NCI-H2029 treated with DMSO at 0.1 percent for 48 hours (cell line): ENCODE data around the gene LCE2D.
"Not testable (repeated sequence)": the region's sequence is repeated elsewhere in the genome, so short reads cannot be mapped to it uniquely, and the experiment has no call there.

ENCODE experiments used
- DNase-seq: peaks from one replicate; lab custom pipeline; 2025; lab: John Stamatoyannopoulos, UW

The LCE2D gene, protein sequence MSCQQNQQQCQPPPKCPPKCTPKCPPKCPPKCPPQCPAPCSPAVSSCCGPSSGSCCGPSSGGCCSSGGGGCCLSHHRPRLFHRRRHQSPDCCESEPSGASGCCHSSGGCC

DNA sequence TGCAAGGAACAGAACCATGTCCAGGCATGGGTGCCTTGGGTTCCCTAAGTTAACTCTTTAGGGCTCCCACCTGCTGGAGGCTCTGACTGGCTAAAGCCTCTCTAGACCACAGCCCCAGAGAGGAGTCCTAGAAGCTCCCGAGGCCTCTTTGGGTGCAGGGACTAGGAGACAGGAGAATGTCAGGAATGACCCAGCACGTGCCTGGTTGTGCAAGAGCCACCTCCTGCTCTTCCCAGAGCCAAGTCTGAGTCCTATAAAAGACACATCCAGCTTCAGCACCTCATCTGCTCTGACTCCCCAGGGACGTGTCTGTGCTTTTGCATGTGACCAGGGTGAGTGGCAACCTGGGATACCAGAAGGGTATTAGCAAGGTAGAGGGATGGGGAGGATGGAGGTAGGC is at the start of gene LCE2D:
Gene LCE2D (plus strand): TSS at position 283 of the 400 bp plus-strand sequence. CDS start 726 bp downstream, outside the sequence.
- DNase-seq = no peak

DNA sequence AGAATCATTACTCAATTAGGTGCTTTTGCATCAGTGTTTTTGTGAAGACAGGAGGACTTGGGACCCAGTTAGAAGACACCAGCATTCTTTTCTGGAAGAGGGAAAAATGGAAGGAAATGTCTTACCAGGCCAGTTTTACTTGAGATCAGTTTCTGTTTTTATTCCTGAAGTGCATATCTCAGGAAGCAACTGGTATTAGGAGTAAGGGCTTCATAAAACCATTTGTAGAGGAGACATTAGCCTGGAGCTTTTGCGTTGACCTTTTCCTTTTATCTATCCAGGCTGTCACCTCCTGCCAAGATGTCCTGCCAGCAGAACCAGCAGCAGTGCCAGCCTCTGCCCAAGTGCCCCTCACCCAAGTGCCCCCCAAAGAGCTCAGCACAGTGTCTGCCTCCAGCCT is 49.7 kb upstream of the LCE2D start, which contains the start of gene LCE3B:
Gene LCE3B (plus strand): TSS at position 301 of the 400 bp plus-strand sequence. CDS start 0 bp downstream, at position 301.
- DNase-seq = no peak

DNA sequence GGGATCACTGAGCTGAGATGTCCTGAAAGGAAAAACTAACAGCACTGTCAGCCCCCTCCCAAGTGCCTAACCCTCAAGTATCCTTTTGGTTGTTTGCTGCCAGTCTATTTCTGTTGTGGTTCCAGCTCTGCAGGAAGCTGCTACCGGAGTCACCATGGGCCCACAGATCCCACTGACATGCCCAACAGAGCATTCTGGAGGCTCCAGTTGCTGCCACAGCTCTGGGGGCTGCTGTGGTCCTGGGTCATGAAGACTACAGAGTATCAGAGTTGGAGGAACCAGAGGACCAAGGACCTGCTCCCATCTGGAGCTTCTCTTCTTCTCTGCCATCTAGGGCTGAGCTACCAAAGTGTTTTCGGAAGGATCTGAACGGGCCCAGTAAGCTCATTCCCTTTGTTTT is 41.2 kb upstream of the LCE2D start:
- DNase-seq = no peak

DNA sequence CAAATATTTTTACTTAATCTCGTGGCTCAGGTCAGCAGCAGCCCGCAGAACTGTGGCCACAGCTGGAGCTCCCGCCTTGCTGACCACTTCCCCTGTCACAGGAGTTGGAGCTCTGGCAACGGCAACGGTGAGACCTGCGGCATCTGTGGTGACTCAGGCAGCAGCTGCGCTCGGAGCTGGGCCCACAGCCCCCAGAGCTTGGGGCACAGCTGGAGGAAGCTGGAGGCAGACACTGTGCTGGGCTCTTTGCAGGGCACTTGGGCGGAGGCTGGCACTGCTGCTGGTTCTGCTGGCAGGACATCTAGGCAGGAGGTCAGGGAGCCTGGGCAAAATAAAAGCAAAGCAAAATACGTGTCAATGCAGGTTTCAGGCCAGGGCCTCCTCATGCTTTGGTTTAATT is 40.4 kb upstream of the LCE2D start, which contains the start of gene LCE3A:
Gene LCE3A (minus strand): TSS at position 301 of the 400 bp plus-strand sequence. CDS start 0 bp downstream, at position 301.
- no peak for DNase-seq

DNA sequence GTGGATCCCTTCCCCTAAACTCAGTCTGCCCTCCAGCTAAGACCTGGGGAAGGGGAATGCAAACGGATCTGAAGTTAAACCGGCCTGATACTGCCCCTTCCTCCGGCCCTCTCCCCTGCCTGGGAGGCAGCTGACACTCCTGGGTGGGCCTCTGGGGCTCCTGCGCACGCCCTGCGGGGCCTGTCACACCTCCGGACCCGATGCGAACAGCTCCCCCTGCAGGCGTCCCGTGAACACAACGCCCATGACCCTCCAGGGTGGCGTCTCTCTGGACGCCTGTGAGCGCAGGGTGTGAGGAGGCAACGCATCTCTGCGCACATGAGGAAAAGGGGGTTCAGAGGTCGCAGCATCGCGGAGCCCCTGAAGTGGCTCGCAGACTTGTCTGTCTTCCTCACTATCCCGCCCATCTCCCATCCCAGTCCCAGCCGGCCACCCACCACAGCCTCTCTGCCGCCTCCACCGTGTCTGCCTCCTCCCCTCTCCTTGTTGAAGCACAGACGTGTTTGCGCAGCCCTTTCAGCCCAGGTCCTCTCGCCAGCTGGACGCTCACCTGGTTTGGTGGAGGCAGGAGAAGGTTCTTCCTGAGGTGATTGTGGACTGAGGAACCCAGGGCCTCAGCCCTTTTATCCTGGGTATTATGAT is 39.9 kb upstream of the LCE2D start:
- DNase-seq = no peak

DNA sequence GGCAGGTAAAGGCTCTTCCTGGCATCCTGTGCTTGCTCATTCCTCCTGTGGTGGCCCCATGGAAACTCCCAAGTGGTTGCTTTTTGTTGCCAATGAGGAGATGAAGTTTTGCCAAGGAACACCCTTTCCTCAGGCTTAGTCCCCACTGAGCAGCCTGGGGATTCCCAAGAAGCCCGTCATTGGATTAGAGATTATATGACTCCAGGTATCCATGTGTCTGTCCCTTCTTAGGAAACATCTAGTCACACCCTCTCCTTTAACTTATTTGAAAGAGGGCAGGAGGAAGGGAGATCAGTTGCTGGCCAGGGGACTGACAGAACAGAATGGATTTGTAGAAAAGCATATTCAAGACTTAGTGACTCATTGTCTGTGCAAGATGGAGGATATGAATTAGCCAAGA is 36.4 kb upstream of the LCE2D start:
- no peak for DNase-seq

DNA sequence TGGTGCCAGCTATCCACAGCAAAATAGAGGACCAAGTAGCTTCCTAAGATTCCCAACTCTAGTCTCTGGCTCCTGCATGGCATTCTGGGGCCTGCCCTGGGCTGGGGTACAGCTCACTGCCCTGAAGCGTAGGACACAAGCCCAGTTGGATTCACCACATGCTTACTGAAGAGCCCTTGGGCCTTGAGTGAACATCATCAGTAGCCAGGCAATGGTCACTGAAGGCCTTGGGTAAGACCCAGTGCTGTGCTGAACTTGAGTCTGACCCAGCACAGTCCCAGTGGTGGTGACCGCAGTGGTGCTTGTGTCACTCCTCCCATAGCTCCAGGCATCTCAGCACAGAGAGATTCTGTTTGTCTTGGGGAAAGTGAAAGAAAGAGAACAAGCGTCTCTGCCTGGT is 32.6 kb upstream of the LCE2D start:
- DNase-seq = no peak

DNA sequence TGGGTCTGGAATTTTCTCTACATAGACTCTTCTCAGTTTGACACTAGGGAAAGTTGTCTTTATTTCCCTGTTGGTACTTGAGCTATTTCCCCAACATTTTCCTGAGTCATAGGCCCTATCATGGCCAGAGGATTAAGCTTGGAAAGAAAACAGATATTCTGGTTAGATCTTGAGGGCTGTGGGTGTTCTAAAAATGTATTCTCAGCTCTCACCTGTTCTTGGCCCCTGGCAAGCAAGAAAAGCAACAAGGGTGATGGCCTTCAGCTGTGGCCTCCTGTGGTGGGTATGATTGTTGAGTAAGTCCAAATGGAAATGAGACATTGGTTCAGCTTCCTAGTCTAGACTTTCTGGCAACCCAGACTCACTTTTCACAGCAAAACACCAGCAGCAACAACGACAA is 22.8 kb upstream of the LCE2D start:
- no peak for DNase-seq

DNA sequence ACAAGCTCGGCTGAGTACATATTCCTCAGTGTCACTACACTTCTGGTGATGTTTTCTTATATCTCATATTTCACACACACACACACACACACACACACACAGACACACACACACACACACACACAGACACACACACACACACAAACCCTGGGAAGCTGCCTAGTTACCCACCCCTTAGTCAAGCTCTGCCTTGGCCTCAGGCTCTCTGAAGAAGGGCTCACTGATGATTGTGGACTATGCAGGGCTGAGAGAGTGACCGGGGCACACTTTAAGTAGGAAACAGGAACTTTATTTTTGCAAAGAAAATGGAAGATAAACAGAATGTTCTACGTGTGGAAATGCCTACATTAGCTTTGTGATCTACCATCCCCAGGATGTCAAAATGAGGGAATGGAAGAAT is 19.2 kb upstream of the LCE2D start:
- DNase-seq = no peak

DNA sequence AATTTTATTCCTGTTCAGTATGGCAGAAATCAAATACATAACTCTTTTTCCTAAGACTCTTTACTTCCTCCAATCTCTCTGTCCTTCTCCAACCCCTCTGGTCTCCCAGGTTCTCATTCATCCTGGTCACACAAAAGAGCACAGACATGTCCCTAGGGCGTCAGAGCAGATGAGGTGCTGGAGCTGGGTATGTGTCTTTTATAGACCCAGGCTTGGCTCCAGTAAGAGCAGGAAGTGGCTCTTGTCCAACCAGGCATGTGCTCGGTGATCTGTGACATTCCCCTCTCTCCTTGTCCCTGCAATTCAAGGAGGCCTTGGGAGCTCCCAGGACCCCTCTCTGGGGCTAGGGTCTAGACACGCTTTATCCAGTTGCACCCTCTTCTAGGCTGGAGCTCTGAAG is 18.0 kb upstream of the LCE2D start:
- DNase-seq = no peak

DNA sequence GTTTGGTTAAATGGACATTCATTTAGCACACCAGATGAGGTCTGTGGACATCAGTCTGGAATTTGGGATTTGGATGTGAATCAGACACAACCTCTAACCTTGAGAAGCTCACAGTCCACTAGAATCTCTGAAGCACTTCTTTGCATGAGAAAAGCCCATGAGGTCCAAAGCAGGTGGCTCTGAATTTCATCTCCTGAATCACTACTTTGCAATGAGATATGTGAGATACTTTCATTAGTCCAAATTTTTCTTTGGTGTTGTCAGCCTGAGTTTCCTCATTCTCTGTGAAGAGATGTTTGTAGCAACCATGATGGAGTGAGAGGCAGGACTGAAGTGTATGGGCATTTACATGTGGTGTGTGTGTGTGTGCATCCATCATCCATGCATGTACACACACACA is 16.5 kb upstream of the LCE2D start:
- no peak for DNase-seq

DNA sequence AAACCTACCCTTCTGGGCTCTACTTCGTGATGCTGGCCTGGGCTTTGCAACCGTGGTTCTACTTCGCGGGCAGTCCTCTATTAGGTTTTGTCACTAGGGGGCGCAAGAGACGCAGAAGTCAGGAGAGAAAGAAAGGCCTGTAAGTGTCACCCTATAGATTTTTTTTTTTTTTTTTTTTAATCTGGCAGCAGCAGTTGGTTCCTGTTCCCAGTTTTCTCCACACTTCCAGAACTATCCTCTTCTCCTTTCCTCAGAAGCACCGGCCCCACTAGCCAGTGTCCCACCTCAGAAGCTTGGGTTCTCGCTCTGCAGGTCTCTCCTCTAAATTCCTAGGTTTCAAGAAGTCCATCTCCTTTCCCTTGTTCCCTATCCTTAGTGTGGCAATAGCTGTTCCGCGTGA is 9.1 kb upstream of the LCE2D start:
- no peak for DNase-seq

DNA sequence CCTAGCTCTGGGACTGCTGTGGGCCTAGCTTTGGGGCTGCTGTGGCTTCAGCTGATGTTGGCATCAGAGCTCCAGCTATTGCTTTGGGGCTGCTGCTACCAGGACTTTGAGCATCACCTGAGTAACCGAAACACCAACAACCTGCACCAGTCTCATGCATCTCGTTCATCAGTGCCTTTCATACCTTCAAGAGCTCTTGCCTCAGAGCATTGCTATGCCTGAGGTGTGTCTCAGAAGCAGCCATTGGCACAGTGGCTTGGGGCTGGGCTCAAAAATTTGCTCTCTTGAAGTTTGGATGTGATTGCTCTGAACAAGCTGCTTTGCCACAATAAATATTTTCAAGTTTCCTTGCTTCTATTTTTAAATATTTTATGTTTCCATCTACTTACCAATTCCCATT is 6.7 kb upstream of the LCE2D start:
- DNase-seq = no peak

DNA sequence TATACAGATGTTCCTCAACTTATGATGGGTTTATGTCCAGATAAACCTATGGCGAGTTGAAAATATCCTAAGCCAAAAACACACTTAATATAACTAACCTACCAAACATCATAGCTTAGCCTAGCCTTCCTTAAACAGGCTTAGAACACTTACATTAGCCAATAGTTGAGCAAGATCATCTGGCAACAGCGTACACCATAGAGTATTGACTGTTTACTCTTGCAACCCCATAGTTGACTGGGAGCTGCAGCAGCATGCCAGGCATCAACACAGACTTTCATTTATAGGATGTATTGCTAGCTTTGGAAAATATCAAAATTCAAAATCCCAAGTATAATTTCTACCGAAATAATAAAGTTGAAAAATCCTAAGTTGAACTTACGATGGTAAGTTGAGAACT is 5.5 kb upstream of the LCE2D start:
- DNase-seq = no peak

DNA sequence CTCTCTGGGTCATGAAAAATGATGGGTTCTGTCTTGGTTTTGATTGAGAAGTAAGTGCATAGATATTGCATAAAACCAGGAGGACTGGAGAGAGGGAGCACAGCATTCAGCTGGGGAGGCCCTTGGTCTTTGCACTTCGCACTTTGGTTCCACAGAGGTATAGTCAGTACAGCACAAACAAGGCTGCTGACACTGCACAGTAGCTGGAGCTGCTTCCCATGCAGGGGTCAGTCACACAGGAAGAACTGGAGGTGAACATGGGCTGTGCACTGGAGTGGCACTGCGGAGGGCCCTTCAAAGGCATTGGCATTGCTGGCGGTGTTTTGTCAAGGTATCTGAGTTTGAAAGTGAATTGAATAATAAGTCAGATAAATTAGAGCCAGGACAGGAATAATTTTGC is 4.5 kb upstream of the LCE2D start:
- no peak for DNase-seq

DNA sequence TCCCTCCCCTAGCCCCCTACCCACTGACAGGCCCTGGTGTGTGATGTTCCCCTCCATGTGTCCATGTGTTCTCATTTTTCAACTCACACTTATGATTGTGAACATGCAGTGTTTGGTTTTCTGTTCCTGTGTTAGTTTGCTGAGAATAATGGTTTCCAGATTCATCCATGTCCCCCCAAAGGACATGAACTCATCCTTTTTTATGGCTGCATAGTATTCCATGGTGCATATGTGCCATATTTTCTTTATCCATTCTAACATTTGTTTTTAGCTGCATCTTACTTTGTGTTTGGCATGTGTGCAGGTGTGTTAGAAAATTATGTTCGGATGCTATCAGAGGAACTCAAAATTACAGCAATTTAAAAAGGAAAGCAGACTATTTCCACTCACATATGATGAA is 3.0 kb downstream of the LCE2D start:
- DNase-seq = not testable (repeated sequence)

DNA sequence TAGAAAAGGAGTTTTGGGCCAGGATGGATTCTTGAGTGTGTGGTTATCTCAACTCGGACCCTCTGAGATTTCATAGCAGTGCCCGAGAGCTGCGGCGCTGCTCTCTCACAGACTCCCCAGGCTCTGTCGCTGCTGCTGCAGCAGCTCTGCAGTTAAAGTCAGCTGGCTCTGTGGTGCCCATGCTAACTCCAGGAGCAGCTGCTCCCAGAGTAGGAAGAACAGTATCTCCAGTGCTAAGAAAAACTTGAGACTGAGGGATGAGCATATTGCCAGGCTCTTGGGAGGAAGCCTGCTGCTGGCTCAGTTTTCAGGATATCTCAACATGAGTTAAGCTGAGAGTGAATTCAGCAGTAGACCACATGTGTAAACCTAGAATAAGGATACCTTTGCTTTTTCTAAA is 4.5 kb downstream of the LCE2D start:
- no peak for DNase-seq

DNA sequence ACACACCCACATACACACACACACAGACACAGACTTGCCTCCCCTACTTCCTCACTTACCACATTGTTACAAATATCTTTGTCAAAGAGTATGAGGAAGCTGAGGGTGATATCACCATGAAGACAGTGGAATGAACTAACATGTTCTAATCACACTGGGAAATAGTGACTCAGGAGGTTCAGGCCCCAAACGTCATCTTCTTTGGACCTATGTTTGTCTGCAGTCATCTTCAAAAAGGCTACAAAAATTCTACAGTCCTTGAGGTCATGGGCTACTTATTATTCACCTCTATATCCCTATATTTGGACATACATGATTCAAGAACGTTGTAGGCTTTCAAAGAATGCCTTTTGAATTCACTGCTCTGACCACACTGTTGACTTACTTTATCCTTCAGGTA is 9.8 kb downstream of the LCE2D start:
- no peak for DNase-seq

DNA sequence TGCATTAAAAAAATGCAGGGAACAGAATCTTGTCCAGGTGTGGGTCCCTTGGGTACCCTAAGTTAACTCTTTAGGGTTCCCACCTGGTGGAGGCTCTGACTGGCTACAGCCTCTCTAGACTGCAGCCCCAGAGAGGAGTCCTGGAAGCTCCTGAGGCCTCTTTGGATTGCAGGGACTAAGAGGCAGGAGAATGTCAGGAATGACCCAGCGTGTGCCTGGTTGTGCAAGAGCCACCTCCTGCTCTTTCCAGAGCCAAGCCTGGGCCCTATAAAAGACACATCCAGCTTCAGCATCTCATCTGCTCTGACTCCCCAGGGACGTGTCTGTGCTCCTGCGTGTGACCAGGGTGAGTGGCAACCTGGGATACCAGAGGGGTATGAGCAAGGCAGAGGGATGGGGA is 11.8 kb downstream of the LCE2D start, which contains the start of gene LCE2C:
Gene LCE2C (plus strand): TSS at position 297 of the 400 bp plus-strand sequence. CDS start 737 bp downstream, outside the sequence.
- DNase-seq = not testable (repeated sequence)

DNA sequence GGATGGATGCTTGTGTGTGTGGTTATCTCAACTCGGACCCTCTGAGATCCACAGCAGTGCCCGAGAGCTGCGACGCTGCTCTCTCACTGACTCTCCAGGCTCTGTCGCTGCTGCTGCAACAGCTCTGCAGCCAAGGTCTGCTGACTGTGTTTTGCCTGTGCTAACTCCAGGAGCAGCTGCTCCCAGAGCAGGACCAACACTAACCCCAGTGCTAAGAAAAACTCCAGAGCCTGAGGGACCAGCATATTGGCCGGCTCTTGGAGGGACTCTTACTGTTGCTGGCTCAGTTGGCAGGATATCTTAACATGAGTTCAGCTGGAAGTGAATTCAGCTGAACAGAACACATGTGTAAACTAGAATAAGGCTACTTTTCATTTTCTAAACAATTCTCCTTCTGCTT is 16.3 kb downstream of the LCE2D start:
- DNase-seq = no peak

DNA sequence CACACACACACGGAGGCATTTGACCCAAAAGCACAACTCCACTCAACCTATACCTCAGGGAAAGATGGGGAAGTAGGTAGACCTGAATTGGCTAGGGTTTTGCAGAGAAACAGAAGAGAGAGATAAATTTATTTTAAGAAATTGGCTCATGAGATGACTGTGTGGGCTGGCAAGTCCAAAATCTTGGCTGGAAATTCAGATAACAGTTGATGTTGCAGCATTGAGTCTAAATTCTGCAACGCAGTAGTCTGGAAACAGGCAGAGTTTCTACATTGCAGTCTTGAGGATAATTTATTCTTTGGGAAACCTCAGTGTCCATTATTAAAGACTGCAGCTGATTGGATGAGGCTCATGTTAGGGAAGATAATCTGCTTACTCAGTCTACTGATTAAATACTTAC is 18.4 kb downstream of the LCE2D start:
- DNase-seq = no peak

DNA sequence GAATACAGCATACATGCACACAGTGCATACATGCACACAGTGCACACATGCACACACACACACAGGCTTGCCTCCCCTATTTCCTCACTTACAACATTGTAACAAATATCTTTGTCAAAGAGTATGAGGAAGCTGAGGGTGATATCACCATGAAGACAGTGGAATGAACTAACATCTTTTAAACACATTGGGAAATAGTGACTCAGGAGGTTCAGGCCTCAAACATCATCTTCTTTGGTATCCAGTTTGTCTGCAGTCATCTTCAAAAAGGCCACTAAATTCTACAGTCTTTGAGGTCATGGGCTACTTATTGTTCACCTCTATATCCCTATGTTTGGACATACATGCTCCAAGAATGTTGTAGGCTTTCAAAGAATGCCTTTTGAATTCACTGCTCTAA is 20.7 kb downstream of the LCE2D start:
- no peak for DNase-seq

DNA sequence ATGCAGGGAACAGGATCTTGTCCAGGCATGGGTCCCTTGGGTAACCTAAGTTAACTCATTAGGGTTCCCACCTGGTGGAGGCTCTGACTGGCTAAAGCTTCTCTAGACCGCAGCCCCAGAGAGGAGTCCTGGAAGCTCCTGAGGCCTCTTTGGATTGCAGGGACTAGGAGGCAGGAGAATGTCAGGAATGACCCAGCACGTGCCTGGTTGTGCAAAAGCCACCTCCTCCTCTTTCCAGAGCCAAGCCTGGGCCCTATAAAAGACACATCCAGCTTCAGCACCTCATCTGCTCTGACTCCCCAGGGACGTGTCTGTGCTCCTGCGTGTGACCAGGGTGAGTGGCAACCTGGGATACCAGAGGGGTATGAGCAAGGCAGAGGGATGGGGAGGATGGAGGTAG is 22.6 kb downstream of the LCE2D start, which contains the start of gene LCE2B:
Gene LCE2B (plus strand): TSS at position 301 of the 400 bp plus-strand sequence. CDS start 721 bp downstream, outside the sequence.
- DNase-seq = not testable (repeated sequence)
